ENCODE measurements around the gene PIM3.

- TF ChIP-seq CHD1 (IDR thresholded peaks at IDR 0.05; ENCODE audit: low read depth, low read length) (no peak), CTCF (IDR thresholded peaks at IDR 0.05 in 2 of 3, conservative IDR thresholded peaks at IDR 0.05 in 1 of 3; ENCODE audit: control insufficient read depth in 2 of 3, extremely low read depth in 1 of 3, insufficient read depth in 1 of 3, low read depth in 3 of 3, low read length in 3 of 3) (no peak), EP300 (IDR thresholded peaks at IDR 0.05; ENCODE audit: borderline replicate concordance in 1 of 2, control insufficient read depth in 1 of 2, low read depth in 2 of 2, low read length in 2 of 2) (no peak), POLR2AphosphoS2 (IDR thresholded peaks at IDR 0.05; ENCODE audit: low read depth, low read length) (no peak), POLR2A (IDR thresholded peaks at IDR 0.05; ENCODE audit: low read depth, low read length) (no peak), ESRRA (IDR thresholded peaks at IDR 0.05; ENCODE audit: low read length) (no peak), SREBF1 (IDR thresholded peaks at IDR 0.05; ENCODE audit: low read length) (no peak), ZNF274 (IDR thresholded peaks at IDR 0.05; ENCODE audit: insufficient read depth, insufficient read length) (no peak), RCOR1 (conservative IDR thresholded peaks at IDR 0.05; ENCODE audit: low read depth, low read length) (no peak)
Measured at GRCh38 chr22:50007057-50007511, 46.5 kb downstream of the PIM3 start.
